Spleen (tissue), 7 donors: Measurements from ENCODE around the gene GNAO1.

Experiments
- CTCF ChIP-seq, 11 experiments: fragments of 200-600 bp in 7 of 11; fragments of 450-650 bp in 4 of 11; sonication (generic) in 4 of 11; IDR thresholded peaks in 8 of 11; conservative IDR thresholded peaks in 3 of 11; 1 replicate in 7 of 11; 2 replicates in 4 of 11; pipeline versions ENCODE4 v1.4.0 to v1.8.0; 2016 to 2021; ENCODE audit warnings: antibody characterized with exemption in 11 of 11, inconsistent platforms in 4 of 11, mild to moderate bottlenecking in 1 of 11
- POLR2AphosphoS5 ChIP-seq, 3 donors: sonication (generic); formaldehyde crosslinking; IDR thresholded peaks; one replicate each; pipeline ENCODE4 v1.5.1; 2017; ENCODE audit warnings: antibody characterized with exemption in 3 of 3
- donor health status: DM: no; HTN: no; CAD: no; lungs with moderate emphysema.
- donor health status: DM: no; HTN: no; CAD: no.
- donor health status: DM: no; HTN: no; CAD: no.

GRCh38 chr16:56262551-56263245 is 71.4 kb downstream of the GNAO1 start:
- TF ChIP-seq CTCF (IDR thresholded peaks at IDR 0.05 in 8 of 11, conservative IDR thresholded peaks at IDR 0.05 in 3 of 11) (no peak), POLR2AphosphoS5 (IDR thresholded peaks at IDR 0.05) (no peak)
